ENCODE data around the gene SLC6A6. TPM values are rescaled to one million over a fixed set of nuclear protein-coding genes. Genes with fewer than 3 reads are reported as not detected.

Gene SLC6A6
- total and polyA plus RNA-seq, 8 donors, result 14.0 to 134 (median 20.8) TPM

- DNase-seq (no peak), ATAC-seq (no peak)
- no peak for TF ChIP-seq CTCF (IDR thresholded peaks at IDR 0.05)
- Histone ChIP-seq H3K4me1 (peaks cover 16 to 21% of the 10 kb centered on the region in 2 donors), H3K27me3 (no peaks in the 10 kb centered on the region), H3K27ac (no peak overlapping the region), H3K36me3 (peaks cover 0 to 100% of the 10 kb centered on the region in 2 donors), H3K4me3 (no peak overlapping the region), H3K9me3 (no peaks in the 10 kb centered on the region)
- intact Hi-C loops (cut with DNase I), result loop anchor here in 1 of 2 donors (5.0 kb wide), 1 partner anchor 272 kb away; no protein-coding TSS in a partner anchor
Observed at GRCh38 chr3:14474363-14475081, 72.1 kb downstream of the SLC6A6 start.

- no peaks in the 10 kb centered on the region for H3K9me3 ChIP-seq
- no peak overlapping the region for H3K4me3 ChIP-seq
- H3K27me3 ChIP-seq, result no peaks in the 10 kb centered on the region
- no peak for TF ChIP-seq CTCF (IDR thresholded peaks at IDR 0.05)
- no peak overlapping the region for H3K27ac ChIP-seq
- no peak for DNase-seq
- peaks cover 16 to 21% of the 10 kb centered on the region in 2 donors for H3K4me1 ChIP-seq
- no peak for ATAC-seq
- peaks cover 0 to 100% of the 10 kb centered on the region in 2 donors for H3K36me3 ChIP-seq
- intact Hi-C loops (cut with DNase I), result no loop called here
Observed at GRCh38 chr3:14475621-14476020, 73.2 kb downstream of the SLC6A6 start.

GRCh38 chr3:14476583-14477265, 74.3 kb downstream of the SLC6A6 start:
- no peak for ATAC-seq
- Histone ChIP-seq H3K27me3 (no peaks in the 10 kb centered on the region), H3K27ac (no peak overlapping the region), H3K36me3 (peaks cover 0 to 100% of the 10 kb centered on the region in 2 donors), H3K4me1 (peaks cover 16 to 21% of the 10 kb centered on the region in 2 donors), H3K9me3 (no peaks in the 10 kb centered on the region), H3K4me3 (no peak overlapping the region)
- no peak for DNase-seq
- TF ChIP-seq CTCF (IDR thresholded peaks at IDR 0.05), result no peak
- intact Hi-C loops (cut with DNase I), result no loop called here

- ATAC-seq, result no peak
- Histone ChIP-seq H3K27ac (no peak overlapping the region), H3K27me3 (no peaks in the 10 kb centered on the region), H3K4me3 (no peak overlapping the region), H3K4me1 (peaks cover 11 to 14% of the 10 kb centered on the region in 2 donors), H3K9me3 (no peaks in the 10 kb centered on the region), H3K36me3 (peaks cover 0 to 100% of the 10 kb centered on the region in 2 donors)
- DNase-seq, result no peak
- intact Hi-C loops (cut with DNase I), result no loop called here
- TF ChIP-seq CTCF (IDR thresholded peaks at IDR 0.05), result no peak
Observed at GRCh38 chr3:14477311-14477935, 75.0 kb downstream of the SLC6A6 start.
